Left lung (tissue), 10 donors: ENCODE measurements around the gene TUBA3C. TPM values are rescaled to one million over a fixed set of nuclear protein-coding genes. Genes with fewer than 3 reads are reported as not detected.

Experiments
- ATAC-seq: fragments of 200-7000 bp; cut with Tn5 transposase; one replicate; pipeline ENCODE4 v1.9.1; 2020; ENCODE audit warnings: moderate library complexity
- DNase-seq, 4 donors: peaks; one replicate each; pipeline ENCODE4 v3.0.0-alpha.2; 2013 to 2020
- H3K27ac ChIP-seq, 2 donors: fragments of 200-600 bp; sonication (generic) in 1 of 2; one replicate each; pipeline versions ENCODE4 v1.5.0 to v1.8.0; 2020 to 2021
- H3K27me3 ChIP-seq, 2 donors: fragments of 200-600 bp; sonication (generic) in 1 of 2; one replicate each; pipeline versions ENCODE4 v1.5.0 to v1.8.0; 2020 to 2021
- H3K36me3 ChIP-seq, 2 donors: fragments of 200-600 bp; sonication (generic) in 1 of 2; one replicate each; pipeline versions ENCODE4 v1.5.0 to v1.8.0; 2020 to 2021
- H3K4me1 ChIP-seq, 2 donors: fragments of 200-600 bp; one replicate each; pipeline ENCODE4 v1.8.0; 2021
- H3K4me3 ChIP-seq, 2 donors: fragments of 200-600 bp; sonication (generic) in 1 of 2; one replicate each; pipeline versions ENCODE4 v1.5.0 to v1.8.0; 2020 to 2021; ENCODE audit warnings: mild to moderate bottlenecking in 1 of 2
- H3K9me3 ChIP-seq, 2 donors: fragments of 200-600 bp; sonication (generic) in 1 of 2; one replicate each; pipeline versions ENCODE4 v1.5.0 to v1.8.0; 2020 to 2021
- CTCF ChIP-seq, 2 donors: fragments of 200-600 bp; sonication (generic) in 1 of 2; IDR thresholded peaks; one replicate each; pipeline versions ENCODE4 v1.5.0 to v1.8.0; 2021; ENCODE audit warnings: antibody characterized with exemption in 2 of 2
- intact Hi-C, 2 donors: fragments of 100-400 bp; cut with DNase I; formaldehyde crosslinking; loops; one replicate each; pipeline versions ENCODE4 v1.11.2 to v1.14.2; 2022
- polyA plus RNA-seq, 6 donors: library from polyadenylated mRNA; unstranded; fragments of 120-200 nt; gene quantifications; one replicate each; pipeline ENCODE4 v1.2.1, GENCODE V29; 2013; ENCODE audit not compliant: insufficient read length in 6 of 6
- total RNA-seq, 2 donors: library from RNA; stranded (reverse); fragmentation: NEBNext Ultra II Directional; extraction: Animal tissue kit (Norgen Biotek cat#: 25700); gene quantifications; one replicate each; pipeline ENCODE4 v1.2.1, GENCODE V29; 2021
- donor health status: DM: no; HTN: yes; CAD: no.
- donor health status: DM: no; HTN: no; CAD: no.

TUBA3C gene
- total and polyA plus RNA-seq, 8 donors: not detected

- Histone ChIP-seq H3K9me3 (peaks cover 0 to 37% of the 10 kb centered on the region in 2 donors), H3K4me3 (no peak overlapping the region), H3K27me3 (no peaks in the 10 kb centered on the region), H3K4me1 (peaks cover 0 to 12% of the 10 kb centered on the region in 2 donors), H3K27ac (no peak overlapping the region), H3K36me3 (no peaks in the 10 kb centered on the region)
- intact Hi-C loops: no loop called here
- DNase-seq: no peak
- no peak for ATAC-seq
- no peak for TF ChIP-seq CTCF (IDR thresholded peaks at IDR 0.05)
These were observed 29.9 kb downstream of the TUBA3C start for GRCh38 chr13:19151581-19152263.

GRCh38 chr13:19150712-19151228 is 30.9 kb downstream of the TUBA3C start:
- no peak overlapping the region for H3K4me3 ChIP-seq
- intact Hi-C loops: no loop called here
- no peaks in the 10 kb centered on the region for H3K27me3 ChIP-seq
- ATAC-seq (peak; percentile 40), DNase-seq (no peak)
- peaks cover 0 to 12% of the 10 kb centered on the region in 2 donors for H3K4me1 ChIP-seq
- peaks cover 0 to 37% of the 10 kb centered on the region in 2 donors for H3K9me3 ChIP-seq
- H3K36me3 ChIP-seq: no peaks in the 10 kb centered on the region
- TF ChIP-seq CTCF (IDR thresholded peaks at IDR 0.05): no peak
- H3K27ac ChIP-seq: peak overlapping the region in 1 of 2 donors; percentile 23

DNA sequence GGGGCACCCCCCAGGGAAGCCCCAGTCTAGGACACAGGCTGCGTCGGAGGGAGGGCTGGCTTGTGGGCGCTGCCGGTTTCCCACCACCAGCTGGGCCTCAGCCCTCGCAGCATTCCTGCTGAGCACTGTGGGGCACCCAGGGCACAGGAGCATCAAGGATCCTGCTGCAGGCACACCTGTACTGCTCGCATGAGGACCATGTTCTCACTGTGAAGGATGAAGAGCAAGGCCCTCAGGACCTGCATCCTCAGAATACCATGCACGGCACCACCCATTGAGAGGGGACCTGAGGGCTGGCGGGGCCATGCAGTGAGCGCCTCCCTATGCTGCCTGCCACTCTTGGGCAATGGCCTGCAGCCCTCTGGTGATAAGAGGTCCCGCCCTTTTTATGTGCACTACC is 31.4 kb downstream of the TUBA3C start:
- Histone ChIP-seq H3K36me3 (no peaks in the 10 kb centered on the region), H3K4me1 (peaks cover 0 to 12% of the 10 kb centered on the region in 2 donors), H3K9me3 (peaks cover 0 to 32% of the 10 kb centered on the region in 2 donors), H3K27ac (no peak overlapping the region), H3K27me3 (no peaks in the 10 kb centered on the region), H3K4me3 (no peak overlapping the region)
- DNase-seq (no peak), ATAC-seq (no peak)
- no peak for TF ChIP-seq CTCF (IDR thresholded peaks at IDR 0.05)
- intact Hi-C loops: no loop called here

- ATAC-seq (no peak), DNase-seq (no peak)
- Histone ChIP-seq H3K36me3 (no peaks in the 10 kb centered on the region), H3K9me3 (peaks cover 0 to 33% of the 10 kb centered on the region in 2 donors), H3K27ac (no peak overlapping the region), H3K27me3 (no peaks in the 10 kb centered on the region), H3K4me3 (no peak overlapping the region), H3K4me1 (peaks cover 0 to 12% of the 10 kb centered on the region in 2 donors)
- TF ChIP-seq CTCF (IDR thresholded peaks at IDR 0.05): no peak
- intact Hi-C loops: no loop called here
These were observed 33.1 kb downstream of the TUBA3C start for GRCh38 chr13:19148561-19148960.
